Measurements from ENCODE around the gene COG5. TPM values are rescaled to one million over a fixed set of nuclear protein-coding genes. Genes with fewer than 3 reads are reported as not detected.

The COG5 gene
- total and polyA plus RNA-seq, 2 of the 8 experiments (the other 6 are each of a cell fraction or from before 2014, with no cell fraction given): 10.5 to 28.1 TPM

DNA sequence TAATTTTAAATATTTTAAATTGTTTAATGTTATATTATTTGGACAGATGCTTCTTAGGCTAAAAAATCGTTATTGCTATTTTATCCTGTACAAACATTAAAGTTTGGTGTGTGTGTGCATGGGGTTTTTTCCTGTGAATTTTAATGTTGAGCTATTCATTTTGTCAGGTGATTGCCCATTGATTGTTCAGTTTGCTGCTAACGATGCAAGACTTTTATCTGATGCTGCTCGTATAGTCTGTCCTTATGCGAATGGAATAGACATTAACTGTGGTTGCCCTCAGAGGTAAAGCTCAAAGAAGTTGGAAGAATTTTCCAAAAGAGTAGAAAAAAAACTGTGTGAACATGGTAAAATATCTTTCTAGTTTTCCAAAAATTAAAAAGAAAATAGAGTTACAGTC, 9.8 kb upstream of the COG5 start (continued):
- no peak for TF ChIP-seq ZNF274 (IDR thresholded peaks at IDR 0.05; ENCODE audit: borderline replicate concordance, extremely low read depth, low read length)
- TF ChIP-seq KDM4A (IDR thresholded peaks at IDR 0.05; ENCODE audit: low read depth, low read length, severe bottlenecking): no peak
- TF ChIP-seq POLR2A (IDR thresholded peaks at IDR 0.05; ENCODE audit: control extremely low read depth in 1 of 2, low read depth in 2 of 2, low read length in 2 of 2): no peak
- TF ChIP-seq SP2 (IDR thresholded peaks at IDR 0.05; ENCODE audit: low read length): no peak
- TF ChIP-seq GTF2F1 (IDR thresholded peaks at IDR 0.05; ENCODE audit: borderline replicate concordance, low read depth, low read length): no peak
